HT1080 (cell line): ENCODE results near the gene ALDH2. TPM values are rescaled to one million over a fixed set of nuclear protein-coding genes. Genes with fewer than 3 reads are reported as not detected.
"Not testable (repeated sequence)": the region's sequence is repeated elsewhere in the genome, so short reads cannot be mapped to it uniquely, and the experiment has no call there.

Source experiments
- DNase-seq: peaks from one replicate; pipeline ENCODE4 v3.0.0-alpha.2; 2015; ENCODE audit warnings: low read depth
- total RNA-seq: library from RNA; depleted of rRNA; stranded (reverse); fragments of >200 nt; shearing (Covaris generic); gene quantifications from 2 replicates; pipeline ENCODE4 v1.2.3, GENCODE V29; 2014

The ALDH2 gene
- total RNA-seq, 1 experiment from 2014 or later: 31.7 TPM

DNA sequence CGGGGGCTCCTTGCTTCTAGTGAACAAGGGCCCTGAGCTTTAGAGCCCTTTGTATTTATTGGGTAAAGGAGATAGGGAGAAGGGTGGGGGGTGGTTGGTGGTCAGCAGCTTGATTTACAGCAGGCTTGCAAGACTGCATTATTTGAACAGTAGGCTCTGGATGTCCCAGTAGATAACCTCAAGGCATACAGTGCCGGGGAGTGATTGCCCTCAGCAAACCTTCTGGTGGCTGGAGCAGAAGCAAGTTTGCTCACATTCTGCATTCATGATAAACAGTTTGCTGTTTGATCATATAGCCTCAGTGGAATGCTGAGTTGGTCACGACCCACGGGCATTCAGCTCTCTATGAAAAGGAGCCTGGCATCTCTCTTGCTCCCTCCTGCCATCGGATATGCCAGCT lies 58.8 kb downstream of the ALDH2 start:
- DNase-seq: no peak

DNA sequence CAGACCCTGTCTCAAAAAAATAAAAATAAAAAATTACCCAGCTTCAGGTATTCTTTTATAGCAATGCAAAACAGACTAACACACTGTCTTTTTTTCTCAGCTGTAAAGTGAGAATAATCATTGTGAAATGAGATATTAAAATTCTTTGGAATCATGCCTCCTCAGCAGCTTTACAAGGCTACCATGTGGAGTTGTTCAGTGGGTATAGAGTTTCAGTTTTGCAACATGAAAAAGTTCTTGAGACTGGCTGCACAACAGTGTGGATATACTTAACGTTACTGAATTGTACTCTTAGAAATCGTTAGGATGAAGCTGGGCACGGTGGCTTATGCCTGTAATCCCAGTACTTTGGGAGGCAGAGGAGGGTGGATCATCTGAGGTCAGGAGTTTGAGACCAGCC lies 59.6 kb downstream of the ALDH2 start:
- no peak for DNase-seq

DNA sequence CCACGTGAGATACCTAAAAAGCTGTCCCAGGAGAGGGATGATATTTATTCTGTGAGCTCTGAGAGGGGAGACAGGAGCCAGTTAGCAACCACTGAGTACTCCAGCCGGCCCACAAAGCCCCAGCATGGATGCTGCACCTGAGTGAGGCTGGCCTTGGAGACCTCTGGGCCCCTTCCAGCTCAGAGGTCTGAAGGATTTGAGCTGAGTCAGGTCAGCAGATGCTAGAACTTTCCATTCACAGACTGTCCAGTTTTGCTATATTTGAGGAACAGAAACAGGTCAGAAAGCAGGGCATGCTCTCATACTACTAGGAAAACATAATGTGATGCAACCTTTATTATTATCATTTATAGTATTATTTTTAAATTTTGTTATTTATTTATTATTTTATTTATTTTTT lies 60.3 kb downstream of the ALDH2 start:
- DNase-seq: no peak

DNA sequence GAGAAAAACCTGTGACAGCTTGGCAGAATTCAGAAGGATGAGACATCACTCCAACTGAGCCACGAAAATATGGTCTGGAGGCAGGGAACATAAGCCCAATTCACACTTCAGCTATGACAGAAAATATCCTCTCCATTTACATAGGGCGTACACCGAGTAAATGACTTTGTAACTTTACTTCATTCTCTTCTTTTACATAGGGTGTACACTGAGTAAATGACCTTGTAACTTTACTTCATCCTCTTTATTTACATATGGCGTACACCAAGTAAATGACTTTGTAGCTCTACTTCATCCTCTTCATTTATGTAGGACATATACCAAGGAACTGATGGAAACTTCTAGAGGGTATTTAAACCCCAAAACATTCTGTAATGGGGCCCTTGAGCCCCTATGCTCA lies 61.2 kb downstream of the ALDH2 start:
- no peak for DNase-seq

DNA sequence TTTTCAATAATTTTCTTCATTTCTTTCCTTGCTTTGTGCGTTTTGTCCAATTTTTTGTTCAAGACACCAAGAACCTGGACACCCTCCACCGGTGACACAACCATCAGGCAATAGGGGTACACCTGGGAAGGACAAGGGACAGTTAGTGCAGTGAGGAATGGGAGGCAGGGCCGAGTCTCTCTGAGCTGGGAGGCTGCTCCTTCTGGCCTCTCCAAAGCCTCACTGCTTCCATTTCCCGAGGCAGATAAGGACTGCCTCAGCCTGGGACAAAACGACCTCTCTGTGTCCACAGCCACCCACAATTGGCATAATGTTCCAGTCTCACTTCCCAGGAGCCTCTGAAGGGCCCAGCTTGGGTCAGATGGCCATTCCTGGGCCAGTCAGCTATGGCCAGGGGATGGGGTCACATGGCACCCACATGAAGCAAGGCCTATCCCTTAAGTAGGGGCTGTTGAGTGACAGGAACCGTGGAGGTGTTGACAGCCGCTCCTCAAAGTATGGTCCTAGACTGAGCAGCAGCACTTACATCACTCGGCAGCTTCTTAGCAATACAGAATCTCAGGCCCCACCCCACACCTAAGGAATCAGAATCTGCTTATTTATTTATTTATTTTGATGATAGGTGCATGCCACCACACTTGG lies 61.7 kb downstream of the ALDH2 start:
- no peak for DNase-seq

DNA sequence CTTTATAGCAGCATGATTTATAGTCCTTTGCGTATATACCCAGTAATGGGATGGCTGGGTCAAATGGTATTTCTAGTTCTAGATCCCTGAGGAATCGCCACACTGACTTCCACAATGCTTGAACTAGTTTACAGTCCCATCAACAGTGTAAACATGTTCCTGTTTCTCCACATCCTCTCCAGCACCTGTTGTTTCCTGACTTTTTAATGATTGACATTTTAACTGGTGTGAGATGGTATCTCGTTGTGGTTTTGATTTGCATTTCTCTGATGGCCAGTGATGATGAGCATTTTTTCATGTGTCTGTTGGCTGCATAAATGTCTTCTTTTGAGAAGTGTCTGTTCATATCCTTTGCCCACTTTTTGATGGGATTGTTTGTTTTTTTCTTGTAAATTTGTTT lies 62.9 kb downstream of the ALDH2 start:
- not testable (repeated sequence) for DNase-seq

DNA sequence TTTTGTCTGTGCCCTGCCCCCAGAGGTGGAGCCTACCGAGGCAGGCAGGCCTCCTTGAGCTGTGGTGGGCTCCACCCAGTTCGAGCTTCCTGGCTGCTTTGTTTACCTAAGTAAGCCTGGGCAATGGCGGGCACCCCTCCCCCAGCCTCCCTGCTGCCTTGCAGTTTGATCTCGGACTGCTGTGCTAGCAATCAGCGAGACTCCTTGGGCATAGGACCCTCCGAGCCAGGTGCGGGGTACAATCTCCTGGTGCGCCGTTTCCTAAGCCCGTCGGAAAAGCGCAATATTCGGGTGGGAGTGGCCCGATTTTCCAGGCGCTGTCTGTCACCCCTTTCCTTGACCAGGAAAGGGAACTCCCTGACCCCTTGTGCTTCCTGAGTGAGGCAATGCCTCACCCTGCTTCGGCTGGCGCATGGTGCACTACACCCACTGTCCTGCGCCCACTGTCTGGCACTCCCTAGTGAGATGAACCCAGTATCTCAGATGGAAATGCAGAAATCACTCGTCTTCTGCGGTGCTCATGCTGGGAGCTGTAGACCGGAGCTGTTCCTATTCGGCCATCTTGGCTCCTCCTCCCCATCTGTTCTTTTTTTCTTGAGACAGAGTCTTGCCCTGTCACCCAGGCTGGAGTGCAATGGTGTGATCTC lies 68.1 kb downstream of the ALDH2 start:
- not testable (repeated sequence) for DNase-seq

DNA sequence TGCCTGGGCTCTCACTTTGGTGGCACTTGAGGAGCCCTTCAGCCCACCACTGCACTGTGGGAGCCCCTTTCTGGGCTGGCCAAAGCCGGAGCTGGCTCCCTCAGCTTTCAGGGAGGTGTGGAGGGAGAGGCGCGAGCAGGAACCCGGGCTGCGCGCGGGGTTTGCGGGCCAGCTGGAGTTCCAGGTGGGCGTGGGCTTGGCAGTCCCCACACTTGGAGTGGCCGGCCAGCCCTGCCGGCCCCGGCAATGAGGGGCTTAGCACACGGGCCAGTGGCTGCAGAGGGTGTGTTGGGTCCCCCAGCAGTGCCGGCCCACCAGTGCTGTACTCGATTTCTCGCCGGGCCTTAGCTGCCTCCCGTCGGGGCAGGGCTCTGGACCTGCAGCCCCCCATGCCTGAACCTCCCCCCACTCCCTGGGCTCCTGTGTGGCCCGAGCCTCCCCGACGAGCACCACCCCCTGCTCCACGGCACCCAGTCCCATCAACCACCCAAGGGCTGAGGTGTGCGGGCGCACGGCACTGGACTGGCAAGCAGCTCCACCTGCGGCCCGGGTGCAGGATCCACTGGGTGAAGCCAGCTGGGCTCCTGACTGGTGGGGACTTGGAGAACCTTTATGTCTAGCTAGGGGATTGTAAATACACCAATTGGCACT lies 68.9 kb downstream of the ALDH2 start:
- not testable (repeated sequence) for DNase-seq

DNA sequence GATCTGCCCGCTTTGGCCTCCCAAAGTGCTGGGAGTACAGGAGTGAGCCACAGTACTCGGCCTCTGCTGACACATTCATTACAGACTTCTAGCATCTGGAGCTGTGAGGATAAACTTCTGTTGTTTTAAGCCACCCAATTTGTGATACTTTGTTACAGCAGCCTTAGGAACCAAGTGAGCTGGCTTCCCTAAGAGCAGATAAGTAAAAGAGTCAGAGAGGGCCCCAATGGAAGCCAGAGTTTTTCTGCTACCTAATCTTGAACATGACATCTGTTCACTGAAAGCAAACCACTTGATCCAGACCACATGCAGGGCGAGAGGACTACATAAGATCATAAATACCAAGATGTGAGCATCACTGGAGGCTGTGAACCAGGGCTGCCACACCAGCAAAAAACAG lies 71.6 kb downstream of the ALDH2 start:
- no peak for DNase-seq

DNA sequence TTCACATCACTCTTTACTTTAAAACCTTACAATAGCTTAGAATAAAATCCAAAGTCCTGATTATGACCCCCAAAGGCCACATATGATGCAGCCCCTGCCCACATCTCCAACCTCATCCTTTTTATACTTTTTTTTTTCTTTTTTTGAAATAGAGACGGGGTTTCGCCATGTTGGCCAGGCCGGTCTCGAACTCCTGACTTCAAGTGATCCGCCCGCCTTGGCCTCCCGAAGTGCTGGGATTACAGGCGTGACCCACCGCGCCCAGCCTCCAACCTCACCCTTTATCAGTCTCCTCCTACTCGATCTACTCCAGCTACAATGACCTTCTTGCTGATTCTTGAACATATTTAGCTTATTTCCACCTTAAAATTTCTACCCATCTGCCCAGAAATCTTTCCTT lies 74.1 kb downstream of the ALDH2 start:
- no peak for DNase-seq

DNA sequence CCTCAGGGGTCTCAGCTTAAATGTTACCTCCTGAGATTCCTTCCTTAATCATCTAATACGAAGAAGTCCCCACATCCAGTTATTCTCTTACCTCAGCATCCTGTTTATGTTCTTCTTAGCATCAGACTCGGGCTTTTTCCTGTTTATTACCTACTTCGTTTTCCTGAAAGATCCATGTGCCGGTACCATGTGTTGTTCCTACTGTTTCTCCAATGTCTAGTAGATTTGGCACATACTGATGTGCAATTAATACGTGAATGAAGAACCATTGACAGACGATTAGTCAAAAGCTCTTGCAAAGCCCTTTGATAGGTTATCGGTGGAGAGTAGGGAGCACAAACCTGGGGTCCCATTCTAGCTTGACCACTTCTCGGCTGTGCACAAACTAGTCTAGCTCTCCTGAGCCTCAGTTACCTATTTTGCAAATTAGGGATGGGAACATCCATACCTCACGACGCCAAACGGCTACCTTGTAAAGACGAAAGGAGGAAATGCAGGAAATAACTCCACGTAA lies 74.6 kb downstream of the ALDH2 start:
- no peak for DNase-seq

DNA sequence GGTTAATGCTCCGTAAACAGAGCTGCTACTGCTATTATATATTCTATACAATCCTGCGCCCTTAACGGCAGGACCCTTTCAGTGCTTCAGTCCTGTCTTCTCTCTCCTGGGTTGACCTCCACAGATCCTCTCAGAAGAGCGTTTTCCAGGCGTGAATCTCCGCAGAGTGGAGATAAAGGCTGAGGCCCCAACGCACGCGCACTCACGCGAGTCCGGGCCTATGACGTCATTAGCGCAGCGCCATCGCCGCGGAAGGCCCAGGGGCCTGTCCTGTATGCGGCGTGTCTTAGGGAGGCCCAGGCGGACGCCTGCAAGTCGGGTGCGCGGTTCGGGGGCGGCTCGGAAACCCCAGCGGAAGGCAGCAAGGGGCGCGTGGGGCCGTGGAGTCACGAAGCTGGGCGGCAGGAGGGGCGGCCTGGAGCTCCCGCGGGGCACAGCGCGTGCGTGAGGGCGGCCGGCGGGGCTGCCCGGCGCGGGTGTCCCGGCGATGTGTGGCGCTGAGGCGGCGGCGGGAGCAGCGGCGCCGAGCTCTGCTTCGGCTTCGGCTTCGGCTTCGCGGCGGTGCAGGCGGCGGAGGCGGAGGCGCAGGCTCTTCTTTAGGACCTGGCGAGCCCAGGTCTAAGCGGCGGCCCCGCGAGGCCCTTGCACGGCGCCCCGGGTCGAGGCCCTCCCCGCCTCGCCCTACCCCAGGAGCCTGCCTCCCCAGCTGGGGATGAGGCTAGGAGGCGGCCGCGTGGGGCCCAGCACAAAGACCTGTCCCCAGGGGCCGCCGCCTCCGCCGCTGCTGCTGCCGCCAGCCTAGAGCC lies 75.2 kb downstream of the ALDH2 start, which contains the start of gene MAPKAPK5:
Gene MAPKAPK5 (plus strand): TSS at position 479 of the 806 bp plus-strand sequence. CDS start 506 bp downstream, outside the sequence.
- DNase-seq: peak; percentile 92

DNA sequence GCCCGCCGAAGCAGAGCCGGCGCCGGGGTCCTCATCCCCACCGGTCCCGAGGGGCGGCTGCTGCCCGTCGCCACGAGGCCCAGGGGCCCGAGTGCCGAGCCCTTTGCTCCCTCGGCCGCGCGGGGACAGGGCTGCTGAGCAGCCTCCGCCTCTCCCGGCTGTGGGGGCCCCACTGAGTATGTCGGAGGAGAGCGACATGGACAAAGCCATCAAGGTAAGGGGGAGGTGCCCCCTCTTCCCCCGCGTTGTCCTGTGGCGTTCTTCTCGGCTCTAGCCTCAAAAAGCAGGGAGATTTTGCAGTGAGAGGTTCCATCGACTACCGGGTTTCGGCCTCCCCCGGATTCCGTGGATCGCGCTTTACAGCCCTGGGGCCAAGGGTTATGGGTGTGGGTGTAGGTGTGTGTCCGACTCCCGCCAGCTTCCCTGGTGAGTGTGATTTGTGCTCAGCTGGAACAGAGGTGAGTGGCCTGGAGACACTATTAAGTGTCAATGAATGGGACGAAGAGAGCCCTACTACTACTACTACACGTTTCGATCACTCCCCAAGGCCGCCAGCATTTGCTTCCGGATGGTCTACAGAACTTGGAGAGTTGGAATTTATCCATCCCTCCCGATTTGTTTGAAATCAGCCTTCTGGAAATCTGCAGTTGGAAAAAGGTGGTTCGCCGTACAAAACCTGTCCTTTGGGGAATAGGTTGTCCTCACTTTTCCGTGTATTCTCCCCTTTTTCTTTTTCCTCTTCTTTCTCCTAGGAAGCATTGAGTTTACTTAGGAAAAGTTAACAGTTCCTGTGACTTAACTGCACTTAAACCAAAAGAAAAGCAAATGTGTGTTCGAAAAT lies 76.0 kb downstream of the ALDH2 start:
- DNase-seq: peak; percentile 5

DNA sequence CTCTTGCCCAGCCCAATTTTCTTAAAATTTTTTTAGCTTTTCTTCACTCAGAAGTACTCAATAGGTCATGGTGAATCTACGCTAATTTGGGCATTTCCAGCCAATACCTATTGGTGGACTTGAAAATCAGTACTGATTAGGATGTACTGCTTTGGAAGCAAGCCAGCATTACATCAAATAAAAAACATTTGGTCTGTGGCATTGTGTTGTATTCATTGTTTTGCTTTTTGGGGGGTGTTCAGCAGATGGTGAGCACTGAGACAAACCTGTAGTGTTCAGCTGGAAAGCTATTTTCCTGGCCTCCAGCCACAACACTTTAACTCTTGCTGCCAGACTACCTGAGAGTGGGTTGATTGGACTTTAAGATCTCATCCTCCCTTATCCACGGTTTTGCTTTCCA lies 79.3 kb downstream of the ALDH2 start:
- DNase-seq: no peak

DNA sequence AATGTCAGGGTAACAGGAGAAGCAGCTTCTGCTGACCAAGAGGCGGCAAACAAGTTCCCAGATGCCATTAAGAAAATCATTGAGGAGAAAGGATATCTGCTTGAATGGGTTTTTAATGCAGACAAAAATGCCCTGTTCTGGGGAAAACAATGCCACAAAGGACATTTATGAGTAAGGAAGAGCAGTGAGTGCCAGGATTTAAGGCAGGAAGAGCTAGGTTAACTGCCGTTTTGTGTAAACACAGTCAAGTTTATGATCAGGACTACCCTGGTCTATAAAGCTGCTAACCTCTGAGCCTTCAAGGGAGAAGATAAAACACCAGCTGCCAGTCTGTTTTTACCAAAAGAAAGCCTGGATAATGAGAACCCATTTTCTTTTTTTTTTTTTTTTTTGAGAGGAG lies 83.8 kb downstream of the ALDH2 start:
- DNase-seq: no peak

DNA sequence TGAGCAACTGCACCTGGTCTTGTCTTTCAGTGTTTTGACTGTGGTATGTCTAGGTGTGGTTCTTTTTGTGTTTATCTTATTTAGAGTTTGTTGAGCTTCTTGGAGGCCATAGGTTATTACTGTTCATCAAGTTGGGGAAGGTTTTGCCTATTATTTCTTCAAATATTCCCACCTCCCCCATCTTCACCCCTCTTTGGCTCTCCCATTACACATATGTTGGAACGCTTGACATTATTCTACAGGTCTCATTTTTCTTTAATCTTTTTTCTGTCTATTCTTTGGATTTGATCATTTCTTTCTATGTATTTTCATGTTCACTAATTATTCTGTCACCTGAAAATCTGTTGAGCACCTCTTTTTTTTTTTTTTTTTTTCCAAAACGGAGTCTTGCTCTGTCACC lies 91.5 kb downstream of the ALDH2 start:
- no peak for DNase-seq

DNA sequence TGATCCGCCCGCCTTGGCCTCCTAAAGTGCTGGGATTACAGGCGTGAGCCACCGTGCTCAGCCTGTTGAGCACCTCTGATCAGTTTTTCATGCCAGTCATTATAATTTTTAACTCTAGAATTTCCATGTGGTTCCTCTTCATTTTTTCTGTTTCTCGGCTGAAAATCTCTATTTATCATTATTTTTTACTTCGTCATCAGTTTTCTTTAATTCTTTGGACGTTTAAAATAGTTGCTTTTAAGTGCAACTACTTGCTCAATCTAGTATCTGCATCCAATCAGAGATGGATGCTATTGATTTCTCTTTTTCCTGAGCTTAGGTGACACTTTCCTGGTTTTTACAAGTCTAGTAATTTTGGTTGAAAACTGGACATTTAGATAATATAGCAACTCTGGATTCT lies 92.0 kb downstream of the ALDH2 start:
- DNase-seq: no peak

DNA sequence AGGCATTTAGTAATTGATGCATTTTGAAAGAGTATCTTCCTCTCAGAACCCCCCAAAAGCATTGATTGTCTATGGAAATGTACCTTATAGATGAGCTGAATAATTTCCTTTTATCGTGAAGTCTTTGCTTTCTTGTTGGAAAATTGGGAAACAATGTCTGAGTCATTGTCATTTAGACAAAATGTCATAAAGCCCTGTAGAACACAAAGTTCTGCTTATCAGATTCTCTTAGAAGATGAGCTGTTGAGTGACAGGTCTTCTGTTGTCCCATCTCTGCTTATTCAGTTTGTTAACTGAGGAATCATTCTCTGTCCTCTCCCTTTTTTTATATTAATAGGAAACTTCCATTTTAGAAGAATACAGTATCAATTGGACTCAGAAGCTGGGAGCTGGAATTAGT lies 98.2 kb downstream of the ALDH2 start:
- no peak for DNase-seq
